SK-N-SH treated with all-trans-retinoic acid at 6 μM for 48 hours (cell line): ENCODE measurements around the gene DPP10.

Experiments used
- ATAC-seq: fragments of 200-7000 bp; cut with Tn5 transposase; 3 replicates; pipeline ENCODE4 v1.9.1; 2020; ENCODE audit warnings: mild to moderate bottlenecking, moderate library complexity
- ARNTL ChIP-seq: fragments of 450-650 bp; formaldehyde crosslinking; IDR thresholded peaks from 2 replicates; pipeline ENCODE4 v1.5.0; 2020; ENCODE audit warnings: low read depth, mild to moderate bottlenecking, moderate library complexity, borderline replicate concordance
- BACH2 ChIP-seq: fragments of 250-450 bp; sonication (Bioruptor Pico); IDR thresholded peaks from 2 replicates; pipeline ENCODE4 v1.9.0; 2021; ENCODE audit warnings: mild to moderate bottlenecking, borderline replicate concordance
- CREB5 ChIP-seq: fragments of 250-450 bp; sonication (Bioruptor Pico); IDR thresholded peaks from 2 replicates; pipeline ENCODE4 v1.5.1; 2020; ENCODE audit warnings: low read depth, mild to moderate bottlenecking, moderate library complexity
- CSDC2 ChIP-seq: fragments of 250-450 bp; sonication (Bioruptor Pico); IDR thresholded peaks from 2 replicates; pipeline ENCODE4 v1.5.0; 2020; ENCODE audit warnings: mild to moderate bottlenecking, moderate library complexity
- CSRNP3 ChIP-seq: fragments of 250-450 bp; sonication (Bioruptor Pico); IDR thresholded peaks from 2 replicates; pipeline ENCODE4 v1.5.1; 2021; ENCODE audit warnings: mild to moderate bottlenecking, moderate library complexity
- ESRRG ChIP-seq: fragments of 250-450 bp; sonication (Bioruptor Pico); IDR thresholded peaks from 2 replicates; pipeline ENCODE4 v1.6.1; 2021; ENCODE audit warnings: mild to moderate bottlenecking
- GLIS3 ChIP-seq: fragments of 250-450 bp; sonication (Bioruptor Pico); IDR thresholded peaks from 2 replicates; pipeline ENCODE4 v1.5.0; 2020; ENCODE audit warnings: mild to moderate bottlenecking, moderate library complexity
- ISL1 ChIP-seq: fragments of 250-450 bp; sonication (Bioruptor Pico); IDR thresholded peaks from 2 replicates; pipeline ENCODE4 v2.1.2; 2022; ENCODE audit warnings: mild to moderate bottlenecking, moderate library complexity
- OSR1 ChIP-seq: fragments of 250-450 bp; sonication (Bioruptor Pico); IDR thresholded peaks from 2 replicates; pipeline ENCODE4 v1.8.0; 2022; ENCODE audit warnings: moderate library complexity, mild to moderate bottlenecking, inconsistent platforms
- POU6F1 ChIP-seq: fragments of 250-450 bp; sonication (Bioruptor Pico); IDR thresholded peaks from 2 replicates; pipeline ENCODE4 v1.8.0; 2021; ENCODE audit warnings: low read depth, mild to moderate bottlenecking, moderate library complexity, borderline replicate concordance
- PPARA ChIP-seq: fragments of 250-450 bp; sonication (Bioruptor Pico); IDR thresholded peaks from 2 replicates; pipeline ENCODE4 v1.5.0; 2020; ENCODE audit warnings: mild to moderate bottlenecking, borderline replicate concordance
- RARB ChIP-seq: fragments of 250-450 bp; sonication (Bioruptor Pico); IDR thresholded peaks from 2 replicates; pipeline ENCODE4 v1.8.0; 2021; ENCODE audit warnings: mild to moderate bottlenecking, moderate library complexity
- SNAI2 ChIP-seq: fragments of 250-450 bp; sonication (Bioruptor Pico); IDR thresholded peaks from 2 replicates; pipeline ENCODE4 v1.5.0; 2020; ENCODE audit warnings: mild to moderate bottlenecking, moderate library complexity
- TCF4 ChIP-seq: fragments of 250-450 bp; sonication (Bioruptor Pico); IDR thresholded peaks from 2 replicates; pipeline ENCODE4 v1.8.0; 2021; ENCODE audit warnings: mild to moderate bottlenecking, moderate library complexity, borderline replicate concordance
- TOX ChIP-seq: fragments of 250-450 bp; sonication (Bioruptor Pico); IDR thresholded peaks from 2 replicates; pipeline ENCODE4 v1.8.0; 2021; ENCODE audit warnings: mild to moderate bottlenecking, moderate library complexity, borderline replicate concordance
- TSHZ2 ChIP-seq: fragments of 250-450 bp; sonication (Bioruptor Pico); IDR thresholded peaks from 2 replicates; pipeline ENCODE4 v1.5.0; 2020; ENCODE audit warnings: mild to moderate bottlenecking, moderate library complexity
- ZC3H10 ChIP-seq: fragments of 250-450 bp; sonication (Bioruptor Pico); IDR thresholded peaks from 2 replicates; pipeline ENCODE4 v1.5.1; 2021; ENCODE audit warnings: mild to moderate bottlenecking, moderate library complexity
- ZFP3 ChIP-seq: fragments of 250-450 bp; sonication (Bioruptor Pico); IDR thresholded peaks from 2 replicates; pipeline ENCODE4 v1.5.0; 2020; ENCODE audit warnings: mild to moderate bottlenecking, moderate library complexity
- ZFP30 ChIP-seq: fragments of 450-650 bp; formaldehyde crosslinking; IDR thresholded peaks from 2 replicates; pipeline ENCODE4 v1.5.0; 2022; ENCODE audit warnings: mild to moderate bottlenecking, moderate library complexity
- ZNF565 ChIP-seq: fragments of 450-650 bp; formaldehyde crosslinking; conservative IDR thresholded peaks from 2 replicates; pipeline ENCODE4 v1.5.0; 2020; ENCODE audit warnings: low read depth, mild to moderate bottlenecking, moderate library complexity
- ZNF70 ChIP-seq: fragments of 450-650 bp; formaldehyde crosslinking; IDR thresholded peaks from 2 replicates; pipeline ENCODE4 v1.5.0; 2020; ENCODE audit warnings: mild to moderate bottlenecking, moderate library complexity
- ZNF8 ChIP-seq: fragments of 450-650 bp; formaldehyde crosslinking; IDR thresholded peaks from 2 replicates; pipeline ENCODE4 v1.5.0; 2020; ENCODE audit warnings: mild to moderate bottlenecking, moderate library complexity

Gene DPP10

GRCh38 chr2:114929225-114929624 lies 486.8 kb downstream of the DPP10 start:
- no peak for TF ChIP-seq ZNF70
- no peak for ATAC-seq

GRCh38 chr2:114933671-114934241 lies 491.3 kb downstream of the DPP10 start:
- ATAC-seq, result no peak
- TF ChIP-seq SNAI2 (CRISPR knock-in tag), result no peak
- no peak for TF ChIP-seq ZNF8 (CRISPR knock-in tag)
- TF ChIP-seq OSR1 (CRISPR knock-in tag), result no peak
- TF ChIP-seq BACH2, result no peak
- TF ChIP-seq RARB (CRISPR knock-in tag), result no peak
- TF ChIP-seq ZNF565 (CRISPR knock-in tag), result no peak
- TF ChIP-seq TCF4 (CRISPR knock-in tag), result no peak
- no peak for TF ChIP-seq ESRRG (CRISPR knock-in tag)
- no peak for TF ChIP-seq ZFP30
- no peak for TF ChIP-seq ZFP3 (CRISPR knock-in tag)
- TF ChIP-seq POU6F1 (CRISPR knock-in tag), result no peak

- no peak for ATAC-seq
- no peak for TF ChIP-seq ESRRG (CRISPR knock-in tag)
- TF ChIP-seq ZFP3 (CRISPR knock-in tag), result no peak
- no peak for TF ChIP-seq CSDC2 (CRISPR knock-in tag)
Measured at GRCh38 chr2:114935031-114935430, 492.6 kb downstream of the DPP10 start.

- no peak for ATAC-seq
- no peak for TF ChIP-seq ISL1 (CRISPR knock-in tag)
- TF ChIP-seq CSRNP3 (CRISPR knock-in tag), result no peak
- TF ChIP-seq ZC3H10 (CRISPR knock-in tag), result no peak
- no peak for TF ChIP-seq CREB5
- TF ChIP-seq TOX (CRISPR knock-in tag), result no peak
- no peak for TF ChIP-seq ARNTL
- TF ChIP-seq GLIS3, result no peak
- no peak for TF ChIP-seq ESRRG (CRISPR knock-in tag)
- no peak for TF ChIP-seq RARB (CRISPR knock-in tag)
- no peak for TF ChIP-seq OSR1 (CRISPR knock-in tag)
- no peak for TF ChIP-seq PPARA
- TF ChIP-seq TSHZ2 (CRISPR knock-in tag), result no peak
- TF ChIP-seq POU6F1 (CRISPR knock-in tag), result no peak
- TF ChIP-seq ZNF8 (CRISPR knock-in tag), result no peak
- no peak for TF ChIP-seq CSDC2 (CRISPR knock-in tag)
- TF ChIP-seq ZFP30, result no peak
Measured at GRCh38 chr2:114937366-114937930, 495.0 kb downstream of the DPP10 start.
